SK-N-MC (cell line): ENCODE measurements around the gene KIF5A.
A peak's percentile ranks its signal among the peaks of the same experiment; 100 is the strongest.
"Not testable (repeated sequence)": the region's sequence is repeated elsewhere in the genome, so short reads cannot be mapped to it uniquely, and the experiment has no call there.

ENCODE experiments used
- DNase-seq: peaks from one replicate; pipeline ENCODE4 v3.0.0-alpha.2; 2011; ENCODE audit warnings: low read depth, low spot score
- H3K27ac ChIP-seq: fragments of 200-600 bp; sonication (generic); 2 replicates; pipeline ENCODE4 v1.5.1; 2016; ENCODE audit warnings: mixed run types
- H3K36me3 ChIP-seq: fragments of 200-600 bp; sonication (generic); 2 replicates; pipeline ENCODE4 v1.6.1; 2017; ENCODE audit warnings: antibody characterized with exemption, low read length, mixed read lengths; ENCODE audit not compliant: insufficient read depth
- H3K4me3 ChIP-seq: fragments of 200-600 bp; sonication (generic); 2 replicates; pipeline ENCODE4 v1.5.1; 2016
- H3K9ac ChIP-seq: fragments of 200-600 bp; sonication (generic); 2 replicates; pipeline ENCODE4 v1.8.0; 2017; ENCODE audit warnings: mixed run types, mixed read lengths; ENCODE audit not compliant: insufficient read length
- H3K9me3 ChIP-seq: fragments of 200-600 bp; sonication (generic); 2 replicates; pipeline ENCODE4 v1.6.1; 2017; ENCODE audit warnings: low read depth, mild to moderate bottlenecking, antibody characterized with exemption, low read length, moderate library complexity, mixed read lengths
- EZH2 ChIP-seq: fragments of 200-600 bp; sonication (generic); IDR thresholded peaks from one replicate; pipeline ENCODE4 v1.6.1; 2017; ENCODE audit warnings: antibody characterized with exemption
- FOXP2 ChIP-seq: optimal IDR thresholded peaks from 2 replicates; pipeline ENCODE3; 2011; ENCODE audit warnings: mild to moderate bottlenecking, moderate library complexity; ENCODE audit not compliant: insufficient read depth; ENCODE audit errors: extremely low read length, control extremely low read depth
- POLR2AphosphoS5 ChIP-seq: IDR thresholded peaks from 2 replicates; pipeline ENCODE4 v1.6.1; 2012; ENCODE audit warnings: mild to moderate bottlenecking, low read depth, low read length, borderline replicate concordance

The KIF5A gene

DNA sequence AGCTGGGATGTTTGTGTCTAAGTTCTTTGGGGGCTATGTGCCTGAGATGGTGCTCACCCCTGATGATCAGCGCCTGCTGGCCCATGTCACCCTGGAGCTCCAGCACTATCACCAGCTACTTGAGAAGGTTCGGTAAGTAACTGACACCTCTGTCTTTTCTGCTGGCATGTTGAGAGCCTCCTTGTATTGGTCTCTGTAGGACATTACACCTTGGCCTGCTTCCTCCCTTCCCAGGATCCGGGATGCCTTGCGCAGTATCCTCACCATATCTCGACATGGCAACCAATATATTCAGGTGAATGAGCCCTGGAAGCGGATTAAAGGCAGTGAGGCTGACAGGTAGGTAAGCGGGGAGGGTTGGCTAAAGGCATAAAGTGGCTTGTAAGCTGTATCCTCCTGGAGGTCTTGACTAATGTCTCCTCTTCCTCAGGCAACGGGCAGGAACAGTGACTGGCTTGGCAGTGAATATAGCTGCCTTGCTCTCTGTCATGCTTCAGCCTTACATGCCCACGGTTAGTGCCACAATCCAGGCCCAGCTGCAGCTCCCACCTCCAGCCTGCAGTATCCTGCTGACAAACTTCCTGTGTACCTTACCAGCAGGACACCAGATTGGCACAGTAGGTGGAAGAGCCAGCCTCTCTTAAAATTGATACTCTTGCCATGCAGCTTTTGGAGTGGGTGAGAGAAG, 35.0 kb upstream of the KIF5A start:
- peaks cover 99% of the 10 kb centered on the region for H3K36me3 ChIP-seq
- H3K27ac ChIP-seq, result peak overlapping the region; percentile 93
- H3K4me3 ChIP-seq, result no peak overlapping the region
- no peak for DNase-seq
- TF ChIP-seq POLR2AphosphoS5 (no peak), FOXP2 (no peak), EZH2 (no peak)
- no peaks in the 10 kb centered on the region for H3K9me3 ChIP-seq
- H3K9ac ChIP-seq, result no peak overlapping the region

DNA sequence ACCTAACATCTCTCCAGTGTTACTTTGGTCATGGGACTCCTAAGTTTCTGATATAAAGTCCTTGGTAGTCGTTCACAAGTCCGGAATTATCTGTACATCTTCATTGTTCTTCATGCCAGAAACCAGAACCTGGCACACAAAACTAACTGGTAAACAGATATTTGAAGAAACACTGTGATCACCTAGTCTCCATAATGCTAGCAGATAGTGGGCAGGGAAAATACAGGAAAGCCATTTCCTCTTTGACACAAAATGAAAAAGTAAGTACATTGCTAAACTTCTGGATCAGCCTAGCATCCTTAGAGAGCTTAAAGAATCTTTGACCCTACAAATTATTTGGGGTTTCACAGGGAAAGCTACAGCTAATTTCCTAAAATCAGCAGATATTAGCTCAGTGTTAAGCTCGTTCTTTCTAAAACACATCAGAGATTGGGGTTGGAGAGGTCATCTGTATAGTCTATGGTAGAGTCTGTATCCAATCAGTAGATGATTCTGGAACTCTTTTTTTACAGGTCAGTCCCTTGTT, 34.4 kb upstream of the KIF5A start:
- Histone ChIP-seq H3K36me3 (peaks cover 95% of the 10 kb centered on the region), H3K9me3 (no peaks in the 10 kb centered on the region), H3K9ac (no peak overlapping the region), H3K27ac (peak overlapping the region; percentile 93), H3K4me3 (no peak overlapping the region)
- DNase-seq, result no peak
- TF ChIP-seq EZH2 (no peak), POLR2AphosphoS5 (no peak; the same call in 1 of the 2 replicates), FOXP2 (no peak)

DNA sequence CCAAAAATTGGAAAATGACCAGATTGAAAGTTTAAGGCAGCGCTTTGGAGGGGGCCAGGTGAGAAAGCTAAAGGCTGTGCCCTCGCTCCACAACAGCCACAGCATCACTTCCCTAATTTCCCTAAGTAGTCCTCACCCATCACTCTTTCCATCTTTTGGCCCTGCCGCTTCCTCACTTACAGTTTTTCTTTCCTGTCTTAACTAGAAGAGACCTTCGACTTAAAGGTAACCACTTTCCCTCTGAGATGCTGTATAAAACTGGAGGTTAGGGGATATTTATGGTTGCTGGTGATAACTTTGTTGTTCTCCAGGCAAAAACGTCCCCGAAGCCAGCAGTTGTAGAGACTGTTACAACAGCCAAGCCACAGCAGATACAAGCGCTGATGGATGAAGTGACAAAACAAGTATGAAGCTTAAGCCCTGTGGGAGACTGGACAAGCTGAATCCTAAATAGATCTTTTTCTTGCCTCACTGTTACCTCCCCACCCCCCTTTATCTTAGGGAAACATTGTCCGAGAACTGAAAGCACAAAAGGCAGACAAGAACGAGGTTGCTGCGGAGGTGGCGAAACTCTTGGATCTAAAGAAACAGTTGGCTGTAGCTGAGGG, 33.8 kb upstream of the KIF5A start:
- Histone ChIP-seq H3K9me3 (no peaks in the 10 kb centered on the region), H3K36me3 (peaks cover 91% of the 10 kb centered on the region), H3K4me3 (no peak overlapping the region), H3K27ac (peak overlapping the region; percentile 93), H3K9ac (no peak overlapping the region)
- no peak for TF ChIP-seq EZH2
- TF ChIP-seq FOXP2, result no peak
- TF ChIP-seq POLR2AphosphoS5, result no peak
- no peak for DNase-seq

DNA sequence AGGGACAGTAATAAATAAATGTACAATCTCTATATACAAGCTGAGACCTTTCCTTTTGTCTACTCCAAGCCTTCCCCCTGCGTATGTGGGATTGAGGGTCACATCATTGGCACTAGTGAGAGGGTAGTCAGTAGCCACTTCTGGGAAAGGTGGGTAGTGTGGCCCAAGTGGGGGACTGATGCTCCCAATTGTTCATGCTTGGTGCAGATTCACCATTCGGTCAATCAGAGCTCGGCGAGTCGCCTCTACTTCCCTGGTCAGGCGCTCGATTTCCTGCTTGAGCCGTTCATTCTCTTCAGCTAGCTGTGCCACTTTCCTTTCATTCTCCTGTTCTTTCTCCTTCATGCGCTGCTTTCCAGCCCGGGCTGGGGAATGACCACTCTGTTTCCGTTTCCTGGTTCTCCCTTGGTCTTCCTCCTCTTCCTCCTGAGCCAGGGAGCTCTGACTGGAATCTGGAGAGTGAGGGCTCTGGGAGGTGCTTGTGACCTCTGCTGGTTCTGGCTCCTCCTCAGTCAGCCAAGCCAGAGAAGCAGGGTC, 33.2 kb upstream of the KIF5A start:
- no peak for TF ChIP-seq EZH2
- TF ChIP-seq POLR2AphosphoS5, result no peak
- no peak for TF ChIP-seq FOXP2
- no peak for DNase-seq
- Histone ChIP-seq H3K9me3 (no peaks in the 10 kb centered on the region), H3K4me3 (no peak overlapping the region), H3K36me3 (peaks cover 84% of the 10 kb centered on the region), H3K27ac (peak overlapping the region; percentile 93), H3K9ac (no peak overlapping the region)

DNA sequence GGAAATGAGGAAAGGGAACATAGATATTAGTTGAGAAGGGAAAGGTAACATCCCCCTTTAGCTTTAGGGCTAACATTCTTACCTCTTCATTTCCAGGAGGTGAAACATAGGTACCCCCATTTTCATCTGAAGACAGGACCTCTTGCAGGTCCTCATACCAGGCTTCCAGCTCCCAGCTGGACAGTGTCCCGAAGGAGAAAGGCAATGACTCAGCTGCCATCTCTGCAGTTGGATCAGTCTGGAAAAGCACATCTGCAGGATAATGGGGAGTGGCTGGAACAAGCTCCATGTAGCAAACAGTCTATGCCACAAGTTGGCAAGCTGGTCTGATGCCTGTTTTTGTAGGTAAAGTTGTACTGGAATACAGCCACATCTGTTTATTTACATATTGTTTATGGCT, 32.7 kb upstream of the KIF5A start:
- Histone ChIP-seq H3K27ac (peak overlapping the region; percentile 93), H3K36me3 (peaks cover 79% of the 10 kb centered on the region), H3K9ac (no peak overlapping the region), H3K4me3 (no peak overlapping the region), H3K9me3 (no peaks in the 10 kb centered on the region)
- DNase-seq, result no peak
- TF ChIP-seq FOXP2, result no peak
- TF ChIP-seq POLR2AphosphoS5, result no peak
- no peak for TF ChIP-seq EZH2

DNA sequence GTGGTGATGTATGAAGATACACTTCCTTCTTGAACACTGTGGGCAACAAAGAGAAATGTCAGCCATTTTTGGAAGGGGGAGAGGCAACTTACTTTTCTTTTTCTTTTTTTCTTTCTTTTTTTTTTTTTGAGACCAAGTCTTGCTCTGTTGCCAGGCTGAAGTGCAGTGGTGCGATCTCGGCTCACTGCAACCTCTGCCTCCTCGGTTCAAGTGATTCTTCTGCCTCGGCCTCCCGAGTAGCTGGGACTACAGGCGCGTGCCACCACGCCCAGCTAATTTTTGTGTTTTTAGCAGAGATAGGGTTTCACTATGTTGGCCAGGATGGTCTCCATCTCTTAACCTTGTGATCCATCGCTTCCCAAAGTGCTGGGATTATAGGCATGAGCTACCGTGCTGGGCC, 32.1 kb upstream of the KIF5A start:
- Histone ChIP-seq H3K4me3 (peak overlapping the region; percentile 94; the same call in 1 of the 2 replicates), H3K27ac (peak overlapping the region; percentile 93)
- DNase-seq, result not testable (repeated sequence)

DNA sequence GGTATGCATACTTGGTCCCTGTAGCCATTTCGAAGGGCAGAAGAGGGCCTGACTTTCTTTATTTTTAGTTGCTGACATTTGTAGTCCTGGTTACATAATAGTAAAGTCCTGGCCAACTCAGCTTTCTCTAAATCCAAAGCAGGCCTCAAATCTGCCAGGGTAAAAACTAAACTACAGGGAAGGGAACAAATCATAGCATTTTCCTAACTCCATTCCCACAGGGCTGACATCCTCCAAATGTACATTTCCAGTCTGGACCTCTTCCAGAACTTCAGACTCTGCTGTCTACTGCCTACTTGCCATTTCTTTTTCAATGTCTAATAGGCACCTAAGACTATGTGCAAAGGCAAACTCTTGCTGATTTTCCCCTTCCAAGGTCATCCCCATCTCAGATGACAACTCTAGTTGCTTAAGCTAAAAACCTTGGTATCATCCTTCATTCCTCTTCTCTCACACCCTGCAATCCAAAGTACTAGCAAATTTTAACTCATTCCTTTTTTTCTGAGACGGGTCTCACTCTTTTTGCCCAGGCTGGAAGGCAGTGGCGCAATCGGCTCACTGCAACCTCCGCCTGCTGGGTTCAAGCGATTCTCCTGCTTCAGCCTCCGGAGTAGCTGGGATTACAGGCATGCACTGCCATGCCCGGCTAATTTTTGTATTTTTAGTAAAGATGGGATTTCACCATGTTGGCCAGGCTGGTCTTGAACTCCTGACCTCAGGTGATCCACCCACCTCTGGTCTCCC, 31.5 kb upstream of the KIF5A start:
- Histone ChIP-seq H3K27ac (peak overlapping the region; percentile 93), H3K36me3 (peaks cover 68% of the 10 kb centered on the region), H3K9ac (peak overlapping the region; percentile 98), H3K9me3 (no peaks in the 10 kb centered on the region), H3K4me3 (peak overlapping the region; percentile 94)
- DNase-seq, result no peak
- TF ChIP-seq FOXP2 (no peak), POLR2AphosphoS5 (no peak), EZH2 (no peak)

More for the DNA sequence above, 32.1 kb upstream of the KIF5A start:
- not testable (repeated sequence) for H3K9ac ChIP-seq, H3K9me3 ChIP-seq
- peaks cover 74% of the 10 kb centered on the region for H3K36me3 ChIP-seq

DNA sequence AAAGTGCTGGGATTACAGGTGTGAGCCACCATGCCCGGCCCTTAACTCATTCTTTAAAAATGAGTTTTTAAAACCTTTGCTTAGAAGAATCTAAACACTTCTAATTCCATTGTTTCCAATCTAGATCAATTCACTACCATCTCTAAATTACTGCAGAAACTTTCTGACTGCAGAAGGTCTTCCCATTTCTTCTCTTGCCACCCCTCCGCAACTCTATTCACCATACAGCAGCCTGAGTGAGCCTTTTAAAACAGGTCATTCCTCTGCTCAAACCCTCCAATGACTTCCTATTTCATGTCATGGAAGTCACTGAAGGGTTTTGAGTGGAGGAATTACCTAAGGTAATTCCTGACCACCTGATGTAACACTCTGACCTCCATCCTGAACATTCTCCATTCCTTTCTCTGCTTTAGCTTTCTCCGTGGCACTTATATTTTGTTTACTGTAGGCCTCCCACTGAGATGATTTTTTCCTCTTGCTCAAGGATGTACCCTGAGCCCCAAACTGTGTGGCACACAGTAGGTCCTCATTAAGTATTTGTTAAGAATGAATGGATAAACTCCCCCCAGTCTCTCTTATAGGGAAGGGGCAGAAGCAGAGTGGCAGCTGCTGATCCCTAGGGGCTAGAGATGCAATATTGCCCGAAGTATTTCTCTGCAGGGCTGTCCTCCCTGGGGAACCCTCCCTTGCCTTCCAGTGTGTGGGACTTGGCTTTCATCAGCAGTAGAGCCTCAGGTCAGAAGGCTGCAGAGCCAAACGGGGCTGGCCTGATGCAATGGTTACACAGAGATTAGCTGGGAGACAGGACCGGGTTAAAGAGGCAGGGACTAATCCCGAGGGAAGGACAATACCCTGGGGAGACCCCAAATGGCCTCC, 30.7 kb upstream of the KIF5A start:
- H3K4me3 ChIP-seq, result peak overlapping the region; percentile 94
- H3K27ac ChIP-seq, result peak overlapping the region; percentile 93
- H3K9me3 ChIP-seq, result no peaks in the 10 kb centered on the region
- H3K9ac ChIP-seq, result peak overlapping the region; percentile 98
- TF ChIP-seq FOXP2 (no peak), POLR2AphosphoS5 (no peak; the same call in 1 of the 2 replicates), EZH2 (no peak)
- H3K36me3 ChIP-seq, result peaks cover 62% of the 10 kb centered on the region
- no peak for DNase-seq
